Vagina (tissue), 2 donors: Measurements from ENCODE around the gene MAP2K5.

Experiments used
- POLR2A ChIP-seq, 2 donors: fragments of 450-650 bp; IDR thresholded peaks; one replicate each; pipeline ENCODE4 v1.6.1; 2017; ENCODE audit warnings: antibody characterized with exemption in 2 of 2, mild to moderate bottlenecking in 2 of 2, moderate library complexity in 2 of 2
- POLR2AphosphoS5 ChIP-seq, 2 donors: sonication (generic); formaldehyde crosslinking; IDR thresholded peaks; one replicate each; pipeline ENCODE4 v1.9.0; 2017; ENCODE audit warnings: antibody characterized with exemption in 2 of 2, mild to moderate bottlenecking in 2 of 2, low read depth in 1 of 2; ENCODE audit not compliant: insufficient read depth in 1 of 2
- TF ChIP-seq, protein P1 (sequence below), 3 experiments: fragments of 450-650 bp in 2 of 3; fragments of 200-600 bp in 1 of 3; sonication (generic) in 1 of 3; IDR thresholded peaks; one replicate each; pipeline ENCODE4 v1.5.1; 2017 to 2019; ENCODE audit warnings: antibody characterized with exemption in 3 of 3, mild to moderate bottlenecking in 2 of 3, moderate library complexity in 2 of 3

DNA sequence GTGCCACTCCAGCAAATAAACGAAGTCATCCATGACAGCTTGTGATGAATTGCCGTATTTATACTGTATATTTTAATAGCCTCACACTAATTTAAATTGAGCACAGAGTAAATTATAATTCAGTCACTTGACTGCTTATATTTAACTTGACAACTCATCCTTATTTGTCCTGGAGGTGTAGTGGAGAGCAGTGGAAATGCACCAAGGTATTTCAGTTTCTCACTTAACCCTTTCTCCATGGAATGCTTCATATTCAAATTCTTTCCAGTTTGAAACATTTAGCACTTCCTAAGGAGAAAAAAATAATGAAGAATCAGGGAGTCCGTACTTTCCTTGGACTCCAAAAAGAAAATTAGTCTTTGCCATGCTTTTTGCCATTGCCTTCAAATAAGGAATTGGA is 99.0 kb downstream of the MAP2K5 start:
- TF ChIP-seq POLR2A (IDR thresholded peaks at IDR 0.05) (no peak), POLR2AphosphoS5 (IDR thresholded peaks at IDR 0.05; ENCODE audit: insufficient read depth in 1 of 2, low read depth in 1 of 2) (no peak)
- TF ChIP-seq, protein P1, sequence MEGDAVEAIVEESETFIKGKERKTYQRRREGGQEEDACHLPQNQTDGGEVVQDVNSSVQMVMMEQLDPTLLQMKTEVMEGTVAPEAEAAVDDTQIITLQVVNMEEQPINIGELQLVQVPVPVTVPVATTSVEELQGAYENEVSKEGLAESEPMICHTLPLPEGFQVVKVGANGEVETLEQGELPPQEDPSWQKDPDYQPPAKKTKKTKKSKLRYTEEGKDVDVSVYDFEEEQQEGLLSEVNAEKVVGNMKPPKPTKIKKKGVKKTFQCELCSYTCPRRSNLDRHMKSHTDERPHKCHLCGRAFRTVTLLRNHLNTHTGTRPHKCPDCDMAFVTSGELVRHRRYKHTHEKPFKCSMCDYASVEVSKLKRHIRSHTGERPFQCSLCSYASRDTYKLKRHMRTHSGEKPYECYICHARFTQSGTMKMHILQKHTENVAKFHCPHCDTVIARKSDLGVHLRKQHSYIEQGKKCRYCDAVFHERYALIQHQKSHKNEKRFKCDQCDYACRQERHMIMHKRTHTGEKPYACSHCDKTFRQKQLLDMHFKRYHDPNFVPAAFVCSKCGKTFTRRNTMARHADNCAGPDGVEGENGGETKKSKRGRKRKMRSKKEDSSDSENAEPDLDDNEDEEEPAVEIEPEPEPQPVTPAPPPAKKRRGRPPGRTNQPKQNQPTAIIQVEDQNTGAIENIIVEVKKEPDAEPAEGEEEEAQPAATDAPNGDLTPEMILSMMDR (IDR thresholded peaks at IDR 0.05), result no peak
